NCI-H128 (cell line): ENCODE results near the gene SEC63.
A peak's percentile ranks its signal among the peaks of the same experiment; 100 is the strongest.
"Not testable (repeated sequence)": the region's sequence is repeated elsewhere in the genome, so short reads cannot be mapped to it uniquely, and the experiment has no call there.

Experiments used
- DNase-seq: peaks from one replicate; lab custom pipeline; 2025; ENCODE audit not compliant: unreplicated experiment; lab: John Stamatoyannopoulos, UW

SEC63 gene

GRCh38 chr6:107864226-107865127 lies 93.5 kb downstream of the SEC63 start:
- DNase-seq, result no peak

- DNase-seq, result no peak
These were observed 95.6 kb downstream of the SEC63 start for GRCh38 chr6:107862383-107862782.

- DNase-seq, result not testable (repeated sequence)
These were observed 97.0 kb downstream of the SEC63 start for GRCh38 chr6:107860963-107861362.

- DNase-seq, result not testable (repeated sequence)
These were observed 97.9 kb downstream of the SEC63 start for GRCh38 chr6:107860144-107860543.

- DNase-seq, result no peak
These were observed 104.8 kb downstream of the SEC63 start for GRCh38 chr6:107853230-107853629.

- no peak for DNase-seq
These were observed 108.7 kb downstream of the SEC63 start for GRCh38 chr6:107849325-107849724.

- DNase-seq, result peak; percentile 78
These were observed 109.9 kb downstream of the SEC63 start for GRCh38 chr6:107847844-107848802.

- DNase-seq, result no peak
These were observed 111.7 kb downstream of the SEC63 start for GRCh38 chr6:107846262-107846795.

- DNase-seq, result no peak
These were observed 112.2 kb downstream of the SEC63 start for GRCh38 chr6:107845777-107846176.

- no peak for DNase-seq
These were observed 114.6 kb downstream of the SEC63 start for GRCh38 chr6:107843400-107843799.

GRCh38 chr6:107841275-107841670 lies 116.7 kb downstream of the SEC63 start:
- DNase-seq, result no peak

- no peak for DNase-seq
These were observed 117.3 kb downstream of the SEC63 start for GRCh38 chr6:107840636-107841274.

GRCh38 chr6:107833136-107833535 lies 124.9 kb downstream of the SEC63 start:
- no peak for DNase-seq

- no peak for DNase-seq
These were observed 125.6 kb downstream of the SEC63 start for GRCh38 chr6:107832151-107833056.

- DNase-seq, result no peak
These were observed 127.9 kb downstream of the SEC63 start for GRCh38 chr6:107830060-107830459.

GRCh38 chr6:107827541-107827940 lies 130.5 kb downstream of the SEC63 start:
- no peak for DNase-seq

- no peak for DNase-seq
These were observed 134.9 kb downstream of the SEC63 start for GRCh38 chr6:107823047-107823557.

GRCh38 chr6:107822176-107823046 lies 135.6 kb downstream of the SEC63 start:
- DNase-seq, result no peak

GRCh38 chr6:107821591-107821990 lies 136.4 kb downstream of the SEC63 start:
- no peak for DNase-seq
